HG02885 (cell line): ENCODE results near the gene ARHGAP15.

Source experiments
- ATAC-seq: cut with Tn5 transposase; IDR thresholded peaks from one replicate; pipeline ENCODE4 v1.9.1; 2021; ENCODE audit warnings: mild to moderate bottlenecking; ENCODE audit not compliant: unreplicated experiment, poor library complexity

ARHGAP15 gene

GRCh38 chr2:143217512-143218115, 88.4 kb downstream of the ARHGAP15 start:
- ATAC-seq, result no peak

DNA sequence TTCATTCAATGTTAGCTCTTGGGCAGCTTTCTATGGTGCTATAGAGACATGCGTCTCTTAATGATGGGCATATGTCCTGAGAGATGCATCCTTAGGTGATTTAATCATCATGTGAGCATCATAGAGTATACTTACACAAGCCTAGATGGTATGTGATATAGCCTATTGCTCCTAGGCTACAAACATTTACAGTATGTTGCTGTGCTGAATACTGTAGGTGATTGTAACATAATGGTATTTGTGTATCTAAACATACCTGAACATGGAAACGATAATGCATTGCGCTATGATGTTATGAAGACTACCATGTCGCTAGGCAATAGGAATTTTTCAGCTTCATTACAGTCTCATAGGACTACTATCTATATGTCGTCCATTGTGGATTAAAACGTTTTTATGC, 89.4 kb downstream of the ARHGAP15 start:
- ATAC-seq, result no peak

- ATAC-seq, result no peak
Measured at GRCh38 chr2:143219266-143219665, 90.0 kb downstream of the ARHGAP15 start.

- ATAC-seq, result no peak
Measured at GRCh38 chr2:143223556-143223955, 94.3 kb downstream of the ARHGAP15 start.

GRCh38 chr2:143225931-143226330, 96.7 kb downstream of the ARHGAP15 start:
- ATAC-seq, result no peak

- no peak for ATAC-seq
Measured at GRCh38 chr2:143226714-143227541, 97.7 kb downstream of the ARHGAP15 start.

DNA sequence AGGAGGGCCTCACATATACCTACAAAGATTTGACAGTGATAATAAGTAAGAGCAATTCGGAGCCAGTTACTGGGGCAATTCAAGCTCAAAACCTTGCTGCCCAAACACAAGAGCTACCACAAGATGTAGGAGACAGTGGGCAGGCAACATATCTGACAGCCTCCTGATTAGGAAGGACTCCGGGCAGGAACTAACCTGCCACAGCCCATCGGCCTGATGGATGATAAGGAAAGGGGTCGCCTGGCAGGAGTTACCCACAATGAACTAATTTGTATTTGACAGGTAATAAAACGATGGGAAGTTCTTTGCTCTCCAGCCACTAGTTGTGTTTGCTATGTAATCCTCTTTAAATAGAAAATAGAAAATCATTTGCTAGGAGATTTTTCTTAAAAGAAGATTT, 100.2 kb downstream of the ARHGAP15 start:
- ATAC-seq, result no peak

- no peak for ATAC-seq
Measured at GRCh38 chr2:143229952-143230351, 100.7 kb downstream of the ARHGAP15 start.

DNA sequence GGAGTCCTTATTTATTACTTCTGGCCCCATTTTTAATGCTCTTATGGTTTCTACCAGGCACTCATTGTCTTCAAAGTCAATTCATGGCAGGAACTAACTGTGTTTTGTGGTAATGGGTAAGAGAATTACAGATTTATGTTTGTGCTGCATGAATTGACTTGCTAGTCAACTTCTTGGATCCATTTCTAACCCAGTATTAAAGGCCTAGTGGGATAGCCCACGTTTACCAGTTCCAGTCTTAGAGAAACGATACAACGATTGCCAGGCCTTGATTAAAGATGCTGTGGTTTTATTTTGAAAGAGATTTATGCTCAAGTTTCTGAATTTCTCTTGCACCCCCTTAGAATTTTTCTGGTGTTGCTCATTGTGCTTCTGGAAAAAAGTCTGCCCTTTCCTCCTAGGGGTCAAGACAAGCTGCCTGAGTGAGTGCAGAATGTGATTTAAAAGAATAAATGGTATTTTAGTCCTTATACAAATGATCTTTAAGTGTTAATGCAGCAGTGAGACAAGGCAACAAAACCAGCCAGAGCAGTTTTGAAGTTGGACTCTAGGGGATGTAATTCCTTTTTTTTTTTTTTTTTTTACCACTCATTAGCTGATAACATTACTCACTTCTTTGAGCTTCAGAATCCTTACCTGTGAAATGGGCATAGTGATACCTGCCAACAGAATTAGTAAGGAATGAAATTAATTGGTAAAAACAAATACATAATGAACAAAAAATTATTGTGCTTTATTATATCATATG, 101.5 kb downstream of the ARHGAP15 start:
- ATAC-seq, result no peak

GRCh38 chr2:143231254-143231645, 102.0 kb downstream of the ARHGAP15 start:
- no peak for ATAC-seq

DNA sequence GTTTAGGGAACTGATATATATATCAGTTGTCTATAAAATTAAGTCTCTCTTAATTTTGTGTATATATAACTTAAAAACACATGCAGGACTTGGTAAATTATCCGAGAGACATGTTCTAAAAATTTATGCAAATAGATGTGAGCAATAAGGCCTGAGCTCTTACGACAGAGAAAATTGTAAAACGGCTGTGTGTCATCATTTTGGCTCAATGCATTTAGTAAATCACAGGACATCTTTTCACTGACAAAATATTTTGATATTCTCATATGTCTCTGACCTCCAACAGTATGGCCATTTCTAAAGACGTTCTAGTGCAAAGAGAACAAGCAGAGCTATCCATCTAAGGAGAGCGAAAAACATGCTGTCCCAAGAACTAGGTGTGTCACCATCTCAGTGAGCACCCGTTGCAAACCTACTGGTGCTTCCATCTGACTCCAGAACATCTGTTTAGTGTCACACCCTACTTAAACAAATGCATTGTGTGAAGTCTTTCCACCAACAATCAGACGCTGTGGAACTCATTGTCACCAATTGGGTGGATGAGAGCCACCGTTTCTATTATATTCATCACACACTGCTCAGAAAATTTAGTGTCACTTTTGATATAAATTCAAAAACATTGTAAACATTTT, 108.0 kb downstream of the ARHGAP15 start:
- no peak for ATAC-seq

- no peak for ATAC-seq
Measured at GRCh38 chr2:143241403-143242088, 112.3 kb downstream of the ARHGAP15 start.

DNA sequence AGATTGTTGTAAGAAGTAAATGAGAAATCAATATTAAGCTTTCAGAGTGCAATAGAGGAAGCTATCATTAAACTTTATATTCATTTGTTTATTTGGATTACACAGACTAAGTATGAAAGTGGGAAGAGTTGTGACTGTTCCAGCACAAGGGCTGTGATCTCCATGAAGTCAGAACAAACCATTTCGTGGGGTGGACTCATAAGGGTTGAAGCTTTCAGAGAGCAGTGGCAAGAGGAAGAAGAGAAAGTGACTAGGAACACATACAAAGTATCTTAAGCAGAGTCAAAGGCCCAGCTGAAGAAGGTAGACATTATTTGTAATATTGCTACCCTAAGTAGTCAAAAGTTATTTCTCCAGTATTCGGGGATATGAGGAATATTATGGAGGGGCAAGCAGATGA, 117.0 kb downstream of the ARHGAP15 start:
- ATAC-seq, result no peak

DNA sequence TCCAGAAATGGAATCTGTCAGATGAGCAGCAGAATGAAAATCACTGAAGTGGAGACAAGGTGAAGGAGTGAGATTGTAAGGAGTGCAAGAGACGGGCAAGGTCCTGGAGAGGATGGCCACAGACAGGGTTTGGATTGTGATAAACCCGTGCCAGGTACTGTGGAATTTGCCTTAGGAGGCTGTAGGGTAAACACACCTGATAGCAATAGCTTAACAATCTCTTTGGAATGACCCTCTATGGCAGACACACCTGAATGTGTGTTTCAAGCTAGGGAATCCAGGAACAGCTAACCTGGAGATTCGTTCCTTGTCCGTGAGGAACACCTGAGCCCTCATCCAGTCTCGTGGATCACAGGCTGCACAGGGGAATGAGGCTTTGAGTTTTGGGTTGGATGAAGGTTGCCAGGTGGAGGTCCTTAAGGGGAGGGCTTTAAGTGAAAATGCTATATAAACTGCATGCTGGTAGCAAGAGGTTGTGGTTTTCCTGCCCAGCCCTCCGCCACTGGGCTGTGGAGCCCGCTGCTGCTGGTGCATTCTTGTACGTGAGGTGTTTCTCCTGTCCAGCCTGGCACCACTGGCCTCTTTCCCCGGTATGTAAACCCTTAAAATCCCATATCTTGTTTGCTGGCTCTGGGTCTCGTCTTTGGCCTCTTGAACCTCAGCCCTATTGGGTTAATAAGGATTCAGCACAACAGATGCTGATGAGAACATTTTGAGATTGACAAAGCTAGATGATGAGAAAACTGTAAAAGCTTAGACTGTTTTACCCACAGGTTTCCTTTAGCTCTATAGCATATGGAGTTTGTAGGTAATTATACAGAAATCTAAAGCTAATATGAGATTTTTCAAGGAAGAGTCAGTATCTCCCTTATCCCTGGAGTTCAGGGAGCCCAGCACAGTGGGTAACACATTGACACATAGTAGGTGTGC, 117.9 kb downstream of the ARHGAP15 start:
- ATAC-seq, result no peak

- no peak for ATAC-seq
Measured at GRCh38 chr2:143248631-143249030, 119.4 kb downstream of the ARHGAP15 start.

GRCh38 chr2:143251681-143252080, 122.5 kb downstream of the ARHGAP15 start:
- no peak for ATAC-seq

- no peak for ATAC-seq
Measured at GRCh38 chr2:143252138-143252907, 123.1 kb downstream of the ARHGAP15 start.

GRCh38 chr2:143254110-143254509, 124.9 kb downstream of the ARHGAP15 start:
- no peak for ATAC-seq
